HepG2 (cell line): Measurements from ENCODE around the gene IL17A. TPM values are rescaled to one million over a fixed set of nuclear protein-coding genes. Genes with fewer than 3 reads are reported as not detected.

Source experiments
- ATAC-seq: fragments of 200-7000 bp; cut with Tn5 transposase; 3 replicates; pipeline ENCODE4 v1.9.1; 2020; ENCODE audit warnings: mild to moderate bottlenecking, moderate library complexity
- BruUV-seq: library from RNA; stranded (reverse); fragments of 400-500 nt; replicated peaks from 2 replicates; lab custom pipeline; 2021; lab: Mats Ljungman, UMichigan
- CTCF ChIA-PET: fragments of 300-600 bp; formaldehyde crosslinking; extraction: SDS; loops from one replicate; lab custom pipeline; 2021; ENCODE audit warnings: low total read pairs, inconsistent platforms, low intra/inter-chr PET ratio; lab: Yijun Ruan, JAX
- POLR2A ChIA-PET: fragments of 350-600 bp; sonication (Branson Sonifier 250); formaldehyde crosslinking; loops from one replicate; lab custom pipeline; 2020; ENCODE audit warnings: antibody characterized with exemption, inconsistent platforms; lab: Yijun Ruan, JAX
- DNase-seq: peaks from one replicate; pipeline ENCODE4 v3.0.0-alpha.2; 2015; ENCODE audit warnings: low spot score
- FAIRE-seq: peaks from 3 replicates; lab custom pipeline; 2011; peaks lifted over from hg19 to GRCh38; lab: Jason Lieb, UNC
- H2AFZ ChIP-seq: one replicate; pipeline ENCODE4 v1.6.1; 2011; ENCODE audit warnings: low read length, inconsistent platforms
- H3K27ac ChIP-seq: fragments of 300-600 bp; 3 replicates; pipeline ENCODE4 v1.8.0; 2011; ENCODE audit warnings: mixed run types, mild to moderate bottlenecking, mixed read lengths, low read length, inconsistent platforms; ENCODE audit not compliant: insufficient read depth; ENCODE audit errors: extremely low read length
- H3K27me3 ChIP-seq, 2 experiments: fragments of 200-600 bp in 1 of 2; 2 replicates in 1 of 2; 3 replicates in 1 of 2; pipeline versions ENCODE4 v1.6.0 to v1.8.0; 2011; ENCODE audit warnings: low read length in 2 of 2, mild to moderate bottlenecking in 2 of 2, moderate library complexity in 2 of 2, inconsistent platforms in 1 of 2; ENCODE audit not compliant: insufficient read depth in 2 of 2, control insufficient read depth in 1 of 2
- H3K36me3 ChIP-seq, 2 experiments: fragments of 200-600 bp in 1 of 2; replicated peaks in 1 of 2; 2 replicates in 1 of 2; 3 replicates in 1 of 2; pipeline versions ENCODE4 v1.5.1 to v1.8.0; 2011; ENCODE audit warnings: low read length in 2 of 2, inconsistent platforms in 1 of 2; ENCODE audit not compliant: insufficient read depth in 2 of 2, control insufficient read depth in 1 of 2
- H3K4me1 ChIP-seq: 2 replicates; pipeline ENCODE4 v1.5.1; 2012; ENCODE audit warnings: low read length, inconsistent platforms; ENCODE audit not compliant: insufficient read depth
- H3K4me2 ChIP-seq: 2 replicates; pipeline ENCODE4 v1.6.0; 2011; ENCODE audit warnings: low read depth, low read length, inconsistent platforms
- H3K4me3 ChIP-seq, 3 experiments: fragments of 200-600 bp in 1 of 3; sonication (generic), shearing (Covaris generic) in 1 of 3; replicated peaks in 1 of 3; 2 replicates each; pipeline ENCODE4 v1.5.1; 2011 to 2016; ENCODE audit warnings: low read length in 3 of 3, inconsistent platforms in 2 of 3, low read depth in 2 of 3, mild to moderate bottlenecking in 2 of 3, control low read depth in 1 of 3, mixed read lengths in 1 of 3; ENCODE audit not compliant: insufficient read depth in 1 of 3
- H3K79me2 ChIP-seq: one replicate; pipeline ENCODE4 v1.6.1; 2011; ENCODE audit warnings: low read length, inconsistent platforms; ENCODE audit not compliant: insufficient read depth
- H3K9ac ChIP-seq: 2 replicates; pipeline ENCODE4 v1.6.0; 2011; ENCODE audit warnings: mild to moderate bottlenecking, low read depth, low read length, inconsistent platforms; ENCODE audit not compliant: insufficient read depth
- H3K9me3 ChIP-seq: 2 replicates; pipeline ENCODE4 v1.5.1; 2012; ENCODE audit warnings: mild to moderate bottlenecking, low read length
- H4K20me1 ChIP-seq: 2 replicates; pipeline ENCODE4 v1.6.0; 2011; ENCODE audit warnings: inconsistent platforms, mild to moderate bottlenecking, low read length, moderate library complexity; ENCODE audit not compliant: insufficient read depth
- ELF1 ChIP-seq: sonication (generic); formaldehyde crosslinking; IDR thresholded peaks from 2 replicates; pipeline ENCODE4 v1.4.0; 2020; ENCODE audit warnings: missing genetic modification reagents
- KDM5B ChIP-seq: sonication (generic); formaldehyde crosslinking; IDR thresholded peaks from 2 replicates; pipeline ENCODE4 v1.4.0; 2020; ENCODE audit warnings: missing genetic modification reagents, mild to moderate bottlenecking, borderline replicate concordance
- NR2F1 ChIP-seq, 2 experiments: fragments of 450-650 bp in 1 of 2; formaldehyde crosslinking in 1 of 2; IDR thresholded peaks; 2 replicates each; pipeline versions ENCODE4 v1.5.0 to v1.6.1; 2016 to 2020; ENCODE audit warnings: mild to moderate bottlenecking in 1 of 2, missing compliant biosample characterization in 1 of 2, missing genetic modification reagents in 1 of 2, moderate library complexity in 1 of 2
- WGBS: methylation state at CpG from one replicate; pipeline ENCODE4 v1.1.6; 2017; ENCODE audit warnings: low lambda C conversion rate; 5-methylcytosine and 5-hydroxymethylcytosine counted together
- in situ Hi-C: cut with HindIII; loops from 2 replicates; pipeline ENCODE4 v1.10.0; 2017; ENCODE audit warnings: low pct_unique_long_range_greater_than_20kb; ENCODE audit not compliant: extremely low pct_ligation_motif_present
- intact Hi-C: fragments of 100-400 bp; cut with micrococcal nuclease; formaldehyde crosslinking; loops from one replicate; pipeline ENCODE4 v1.10.0; 2022; ENCODE audit not compliant: unreplicated experiment
- polyA plus RNA-seq, 8 experiments: library from polyadenylated mRNA; depleted of rRNA in 3 of 8; stranded (reverse) in 7 of 8; unstranded in 1 of 8; fragments of >200 nt; fragmentation: Illumina TruSeq in 4 of 8; extraction: Trizol in 4 of 8; gene quantifications; 2 replicates each; pipeline versions ENCODE4 v1.2.1 to v1.2.3, GENCODE V29; 2011 to 2016; ENCODE audit warnings: low read depth in 4 of 8, missing spikeins in 1 of 8, mixed read lengths in 1 of 8; ENCODE audit not compliant: insufficient read depth in 1 of 8
- total RNA-seq, 5 experiments: library from RNA; depleted of rRNA; stranded (reverse); fragments of >200 nt; fragmentation: Illumina TruSeq; extraction: Trizol; gene quantifications; 2 replicates each; pipeline ENCODE4 v1.2.3, GENCODE V29; 2016; ENCODE audit warnings: low read depth in 1 of 5
- TF ChIP-seq, protein P1 (sequence below): sonication (generic); formaldehyde crosslinking; IDR thresholded peaks from 2 replicates; pipeline ENCODE4 v1.5.0; 2020; ENCODE audit warnings: missing genetic modification reagents
- TF ChIP-seq, protein P2 (sequence below): sonication (generic); formaldehyde crosslinking; IDR thresholded peaks from 2 replicates; pipeline ENCODE4 v1.8.0; 2022; ENCODE audit warnings: missing genetic modification reagents, low read depth, mild to moderate bottlenecking, borderline replicate concordance

The IL17A gene
- total and polyA plus RNA-seq, 2 of the 13 experiments (the other 11 are each of a cell fraction or from before 2014, with no cell fraction given) = not detected

DNA sequence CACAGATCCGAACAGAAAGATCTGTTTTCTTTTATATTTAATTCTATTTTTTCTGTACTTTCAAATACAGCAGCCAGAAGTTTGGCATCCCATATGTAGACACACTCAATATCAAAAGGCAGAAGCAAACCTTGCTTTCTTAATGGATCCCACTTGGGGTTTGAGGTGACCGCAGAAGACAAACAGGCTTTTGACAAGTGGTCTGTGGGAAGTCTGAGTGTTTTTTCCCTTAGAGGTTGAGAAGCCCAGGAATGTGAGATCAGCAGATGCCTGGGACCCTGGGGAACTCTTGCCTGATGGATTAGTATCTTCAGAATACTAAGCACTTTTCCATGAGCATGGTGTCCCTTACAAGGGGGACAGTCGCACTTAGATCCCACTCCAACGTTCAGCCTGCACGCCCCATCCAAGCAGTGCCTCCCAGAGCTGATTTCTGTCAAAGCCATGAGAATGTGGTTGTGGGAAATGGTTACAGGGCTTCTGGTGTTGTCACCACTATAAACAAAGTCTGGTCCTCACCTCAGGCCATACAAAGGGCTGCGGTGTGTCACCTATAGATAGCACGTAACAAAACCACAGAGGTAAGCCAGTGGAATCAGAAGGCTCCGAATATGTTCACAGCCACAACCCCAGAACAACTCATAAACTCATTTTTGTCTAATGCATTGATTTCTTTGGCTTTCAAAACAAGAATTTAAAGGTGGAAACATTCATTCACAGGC lies 45.4 kb downstream of the IL17A start:
- no peak for DNase-seq
- in situ Hi-C loops (loop anchor here (10.0 kb wide), 1 partner anchor 67 kb away; no protein-coding TSS in a partner anchor), intact Hi-C loops (loop anchor here (2.0 kb wide), 1 partner anchor 145 kb away; the partner anchor contains the start of gene PKHD1)
- POLR2A ChIA-PET = no interaction called here
- 39% methylated on average over 8 of the region's 8 CpGs for WGBS
- Histone ChIP-seq H3K4me3 (no peak overlapping the region), H3K36me3 (no peaks in the 10 kb centered on the region), H3K4me2 (no peak overlapping the region), H3K27me3 (peaks cover 0 to 25% of the 10 kb centered on the region in 2 experiments; a peak in 2 of 5 replicates), H3K4me1 (peaks cover 10% of the 10 kb centered on the region), H3K9me3 (no peaks in the 10 kb centered on the region), H3K9ac (no peak overlapping the region), H2AFZ (no peak overlapping the region), H3K79me2 (no peaks in the 10 kb centered on the region), H3K27ac (no peak overlapping the region), H4K20me1 (no peaks in the 10 kb centered on the region)
- CTCF ChIA-PET = no interaction called here
- no peak for FAIRE-seq
- ATAC-seq = no peak
- TF ChIP-seq ELF1 (no peak), NR2F1 (CRISPR knock-in tag; IDR thresholded peaks at IDR 0.05) (no peak), KDM5B (no peak)
- TF ChIP-seq, protein P1, sequence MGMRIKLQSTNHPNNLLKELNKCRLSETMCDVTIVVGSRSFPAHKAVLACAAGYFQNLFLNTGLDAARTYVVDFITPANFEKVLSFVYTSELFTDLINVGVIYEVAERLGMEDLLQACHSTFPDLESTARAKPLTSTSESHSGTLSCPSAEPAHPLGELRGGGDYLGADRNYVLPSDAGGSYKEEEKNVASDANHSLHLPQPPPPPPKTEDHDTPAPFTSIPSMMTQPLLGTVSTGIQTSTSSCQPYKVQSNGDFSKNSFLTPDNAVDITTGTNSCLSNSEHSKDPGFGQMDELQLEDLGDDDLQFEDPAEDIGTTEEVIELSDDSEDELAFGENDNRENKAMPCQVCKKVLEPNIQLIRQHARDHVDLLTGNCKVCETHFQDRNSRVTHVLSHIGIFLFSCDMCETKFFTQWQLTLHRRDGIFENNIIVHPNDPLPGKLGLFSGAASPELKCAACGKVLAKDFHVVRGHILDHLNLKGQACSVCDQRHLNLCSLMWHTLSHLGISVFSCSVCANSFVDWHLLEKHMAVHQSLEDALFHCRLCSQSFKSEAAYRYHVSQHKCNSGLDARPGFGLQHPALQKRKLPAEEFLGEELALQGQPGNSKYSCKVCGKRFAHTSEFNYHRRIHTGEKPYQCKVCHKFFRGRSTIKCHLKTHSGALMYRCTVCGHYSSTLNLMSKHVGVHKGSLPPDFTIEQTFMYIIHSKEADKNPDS (CRISPR knock-in tag) = no peak
- TF ChIP-seq, protein P2, sequence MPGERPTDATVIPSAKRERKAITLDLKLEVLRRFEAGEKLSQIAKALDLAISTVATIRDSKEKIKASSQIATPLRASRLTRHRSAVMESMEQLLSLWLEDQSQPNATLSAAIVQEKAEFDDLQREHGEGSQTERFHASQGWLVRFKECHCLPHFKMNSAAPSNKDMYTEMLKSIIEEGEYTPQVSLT (CRISPR knock-in tag) = no peak
- BruUV-seq = no TSS peak
